ENCODE data around the gene DNASE1L2. TPM values are rescaled to one million over a fixed set of nuclear protein-coding genes. Genes with fewer than 3 reads are reported as not detected.
A peak's percentile ranks its signal among the peaks of the same experiment; 100 is the strongest.

Gene DNASE1L2
- total RNA-seq, 2 experiments from 2014 or later, result 0.33 to 0.62 TPM

DNA sequence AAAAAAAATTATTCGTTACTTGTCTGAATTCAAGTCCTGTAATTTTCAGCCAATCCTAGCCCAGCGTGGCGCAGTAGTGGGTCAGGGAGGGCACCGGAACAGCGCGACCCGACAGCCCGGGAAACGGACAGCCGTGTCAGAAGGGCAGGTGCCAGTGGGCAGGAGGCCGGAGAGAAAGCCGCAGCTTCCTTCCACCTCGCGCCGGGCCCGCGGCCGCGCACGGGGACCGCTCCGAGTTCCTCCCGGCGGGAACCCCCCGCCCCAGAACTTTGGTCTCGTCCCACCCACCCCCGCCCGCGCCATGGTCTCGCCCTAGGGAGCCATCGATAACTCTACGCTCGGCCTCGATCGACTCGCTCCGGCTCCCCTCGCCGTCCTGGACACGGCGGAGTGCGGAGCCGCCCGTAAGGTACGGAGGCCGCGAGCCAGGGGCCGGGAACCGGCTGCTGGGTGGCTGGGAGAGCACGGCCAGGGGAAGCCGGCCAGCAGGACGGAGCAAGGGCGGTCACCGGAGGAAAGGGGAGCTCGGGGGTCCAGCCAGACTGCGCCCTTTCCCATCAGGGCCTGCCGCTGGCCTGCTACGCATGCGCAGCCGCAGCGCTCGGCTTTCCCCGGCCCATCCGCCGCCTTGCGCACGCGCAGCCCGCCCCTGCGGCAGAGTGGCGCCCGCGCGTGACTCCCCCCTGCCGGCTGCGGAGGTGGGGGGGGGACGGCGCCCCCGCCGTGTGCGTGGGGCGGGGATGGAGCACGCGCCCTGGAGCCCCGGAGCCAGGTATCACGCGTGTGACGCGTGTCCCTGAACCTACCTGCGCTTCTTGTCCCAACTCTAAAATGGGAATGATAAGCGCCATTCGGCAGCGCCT is 30.9 kb upstream of the DNASE1L2 start, which contains the start of gene MLST8:
TSS of gene MLST8 (plus strand) at position 351 of the 863 bp plus-strand sequence. CDS start 632 bp downstream, outside the sequence.
- DNase-seq, result peak; percentile 86
- Mint-ChIP-seq H3K27ac (peak within 1 kb of the TSS; percentile 85), H3K4me3 (peak within 1 kb of the TSS; percentile 78), H3K4me1 (ENCODE audit: low read depth) (peaks cover 22% of the 10 kb centered on the region), H3K27me3 (ENCODE audit: low read depth) (no peaks in the 10 kb centered on the region), H3K9me3 (no peaks in the 10 kb centered on the region), H3K36me3 (ENCODE audit: low read depth) (peaks cover 13% of the 10 kb centered on the region)
- intact Hi-C loops (cut with micrococcal nuclease), result loop anchor here (1.0 kb wide), 4 partner anchors 10 to 50 kb away; partner anchors contain the start of genes E4F1, ECI1 and TRAF7
- CTCF ChIA-PET, result interaction anchor here (0.6 to 1.5 kb wide), 2 partner anchors 11 to 76 kb away, joined by 4 to 5 read pairs; no protein-coding TSS in a partner anchor

DNA sequence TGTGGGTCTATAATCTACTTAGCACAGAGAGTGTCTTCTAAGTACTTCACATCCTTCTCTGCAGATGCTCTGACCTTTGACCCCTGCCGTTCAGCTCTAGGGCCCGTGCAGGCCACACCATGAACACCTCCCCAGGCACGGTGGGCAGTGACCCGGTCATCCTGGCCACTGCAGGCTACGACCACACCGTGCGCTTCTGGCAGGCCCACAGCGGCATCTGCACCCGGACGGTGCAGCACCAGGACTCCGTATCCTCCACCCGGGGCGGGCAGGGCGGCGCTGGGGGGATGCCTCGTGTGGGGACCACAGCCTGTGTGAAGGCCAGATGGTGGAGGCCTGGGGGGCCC is 30.3 kb upstream of the DNASE1L2 start:
- H3K9me3 Mint-ChIP-seq, result no peaks in the 10 kb centered on the region
- intact Hi-C loops (cut with micrococcal nuclease), result loop anchor here (1.0 kb wide), 4 partner anchors 9 to 51 kb away; partner anchors contain the start of genes E4F1, ECI1 and TRAF7
- H3K4me3 Mint-ChIP-seq, result peak overlapping the region; percentile 78
- CTCF ChIA-PET, result interaction anchor here (1.5 kb wide), 1 partner anchor 11 kb away, joined by 5 read pairs; no protein-coding TSS in a partner anchor
- H3K27me3 Mint-ChIP-seq (ENCODE audit: low read depth), result no peaks in the 10 kb centered on the region
- H3K27ac Mint-ChIP-seq, result peak overlapping the region; percentile 48
- H3K36me3 Mint-ChIP-seq (ENCODE audit: low read depth), result peaks cover 13% of the 10 kb centered on the region
- DNase-seq, result no peak
- peaks cover 22% of the 10 kb centered on the region for H3K4me1 Mint-ChIP-seq (ENCODE audit: low read depth)

- Mint-ChIP-seq H3K4me1 (ENCODE audit: low read depth) (peaks cover 22% of the 10 kb centered on the region), H3K9me3 (no peaks in the 10 kb centered on the region), H3K4me3 (peak overlapping the region; percentile 78), H3K36me3 (ENCODE audit: low read depth) (peaks cover 13% of the 10 kb centered on the region), H3K27ac (peak overlapping the region; percentile 48), H3K27me3 (ENCODE audit: low read depth) (no peaks in the 10 kb centered on the region)
- CTCF ChIA-PET, result no interaction called here
- DNase-seq, result no peak
- intact Hi-C loops (cut with micrococcal nuclease), result no loop called here
Measured at GRCh38 chr16:2206420-2206779, 29.8 kb upstream of the DNASE1L2 start.

DNA sequence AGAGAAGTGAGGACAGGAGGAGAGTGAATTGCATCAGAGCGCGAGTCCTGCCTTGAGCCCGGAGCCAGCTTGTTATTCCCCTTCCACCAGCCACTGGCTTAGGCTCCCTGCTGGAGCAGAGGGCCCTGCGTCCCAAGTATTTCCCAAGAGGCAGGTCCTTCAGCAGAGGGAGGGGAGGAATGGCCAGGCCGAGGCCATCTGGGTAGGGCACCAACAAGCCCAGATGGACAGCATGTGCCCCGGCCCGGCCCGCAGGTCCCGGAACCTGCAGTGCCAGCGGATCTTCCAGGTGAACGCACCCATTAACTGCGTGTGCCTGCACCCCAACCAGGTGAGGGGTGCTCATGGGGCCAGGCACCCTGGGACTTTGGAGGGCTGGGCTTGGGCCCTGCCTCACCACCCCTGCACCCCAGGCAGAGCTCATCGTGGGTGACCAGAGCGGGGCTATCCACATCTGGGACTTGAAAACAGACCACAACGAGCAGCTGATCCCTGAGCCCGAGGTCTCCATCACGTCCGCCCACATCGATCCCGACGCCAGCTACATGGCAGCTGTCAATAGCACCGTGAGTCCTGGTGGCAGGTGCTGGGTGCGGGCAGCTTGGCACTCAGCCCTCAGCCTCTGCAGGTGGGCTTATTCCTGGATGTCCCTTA is 29.3 kb upstream of the DNASE1L2 start:
- intact Hi-C loops (cut with micrococcal nuclease), result no loop called here
- no peak for DNase-seq
- CTCF ChIA-PET, result no interaction called here
- no peaks in the 10 kb centered on the region for H3K9me3 Mint-ChIP-seq
- H3K27me3 Mint-ChIP-seq (ENCODE audit: low read depth), result no peaks in the 10 kb centered on the region
- peaks cover 14% of the 10 kb centered on the region for H3K36me3 Mint-ChIP-seq (ENCODE audit: low read depth)
- H3K4me1 Mint-ChIP-seq (ENCODE audit: low read depth), result peaks cover 24% of the 10 kb centered on the region
- peak overlapping the region; percentile 48 for H3K27ac Mint-ChIP-seq
- peak overlapping the region; percentile 78 for H3K4me3 Mint-ChIP-seq

GRCh38 chr16:2207872-2208271 is 28.4 kb upstream of the DNASE1L2 start:
- CTCF ChIA-PET, result no interaction called here
- Mint-ChIP-seq H3K4me1 (ENCODE audit: low read depth) (peaks cover 31% of the 10 kb centered on the region), H3K9me3 (no peaks in the 10 kb centered on the region), H3K27me3 (ENCODE audit: low read depth) (no peaks in the 10 kb centered on the region), H3K36me3 (ENCODE audit: low read depth) (peaks cover 20% of the 10 kb centered on the region), H3K4me3 (peak overlapping the region; percentile 78), H3K27ac (no peak overlapping the region)
- intact Hi-C loops (cut with micrococcal nuclease), result no loop called here
- DNase-seq, result no peak

DNA sequence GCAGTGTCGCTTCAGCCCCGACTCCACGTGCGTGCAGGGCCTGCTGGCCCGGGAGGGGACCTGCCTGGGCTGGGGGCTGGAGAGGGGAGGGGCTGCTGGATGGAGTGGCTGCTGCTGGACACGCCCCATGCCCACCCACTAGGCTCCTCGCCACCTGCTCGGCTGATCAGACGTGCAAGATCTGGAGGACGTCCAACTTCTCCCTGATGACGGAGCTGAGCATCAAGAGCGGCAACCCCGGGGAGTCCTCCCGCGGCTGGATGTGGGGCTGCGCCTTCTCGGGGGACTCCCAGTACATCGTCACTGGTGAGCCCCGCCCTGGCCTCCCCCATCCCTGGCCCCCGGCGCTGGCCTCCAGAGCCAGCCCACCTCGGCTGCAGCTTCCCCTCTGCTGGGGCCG is 27.9 kb upstream of the DNASE1L2 start:
- Mint-ChIP-seq H3K27me3 (ENCODE audit: low read depth) (no peaks in the 10 kb centered on the region), H3K27ac (no peak overlapping the region), H3K4me3 (no peak overlapping the region), H3K9me3 (no peaks in the 10 kb centered on the region), H3K4me1 (ENCODE audit: low read depth) (peaks cover 35% of the 10 kb centered on the region), H3K36me3 (ENCODE audit: low read depth) (peaks cover 23% of the 10 kb centered on the region)
- DNase-seq, result no peak
- intact Hi-C loops (cut with micrococcal nuclease), result no loop called here
- CTCF ChIA-PET, result no interaction called here

DNA sequence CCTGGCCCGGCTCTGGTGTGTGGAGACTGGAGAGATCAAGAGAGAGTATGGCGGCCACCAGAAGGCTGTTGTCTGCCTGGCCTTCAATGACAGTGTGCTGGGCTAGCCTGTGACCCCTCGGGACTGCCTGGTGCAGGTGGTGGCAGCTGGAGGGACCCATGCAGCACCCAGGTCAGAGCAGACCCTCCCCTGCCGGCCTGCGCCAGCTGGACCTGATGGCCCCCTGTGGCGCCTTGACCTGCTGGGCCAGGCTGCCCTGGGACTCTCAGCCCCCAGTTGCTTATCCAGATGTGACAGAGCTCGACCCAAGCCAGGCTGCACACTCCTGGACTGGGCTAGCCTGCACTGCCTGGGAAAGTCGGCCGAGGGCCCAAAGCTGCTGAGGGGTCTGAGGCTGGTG is 27.5 kb upstream of the DNASE1L2 start:
- peaks cover 38% of the 10 kb centered on the region for H3K4me1 Mint-ChIP-seq (ENCODE audit: low read depth)
- H3K9me3 Mint-ChIP-seq, result no peaks in the 10 kb centered on the region
- H3K4me3 Mint-ChIP-seq, result no peak overlapping the region
- intact Hi-C loops (cut with micrococcal nuclease), result no loop called here
- peaks cover 26% of the 10 kb centered on the region for H3K36me3 Mint-ChIP-seq (ENCODE audit: low read depth)
- DNase-seq, result no peak
- CTCF ChIA-PET, result no interaction called here
- no peaks in the 10 kb centered on the region for H3K27me3 Mint-ChIP-seq (ENCODE audit: low read depth)
- no peak overlapping the region for H3K27ac Mint-ChIP-seq

DNA sequence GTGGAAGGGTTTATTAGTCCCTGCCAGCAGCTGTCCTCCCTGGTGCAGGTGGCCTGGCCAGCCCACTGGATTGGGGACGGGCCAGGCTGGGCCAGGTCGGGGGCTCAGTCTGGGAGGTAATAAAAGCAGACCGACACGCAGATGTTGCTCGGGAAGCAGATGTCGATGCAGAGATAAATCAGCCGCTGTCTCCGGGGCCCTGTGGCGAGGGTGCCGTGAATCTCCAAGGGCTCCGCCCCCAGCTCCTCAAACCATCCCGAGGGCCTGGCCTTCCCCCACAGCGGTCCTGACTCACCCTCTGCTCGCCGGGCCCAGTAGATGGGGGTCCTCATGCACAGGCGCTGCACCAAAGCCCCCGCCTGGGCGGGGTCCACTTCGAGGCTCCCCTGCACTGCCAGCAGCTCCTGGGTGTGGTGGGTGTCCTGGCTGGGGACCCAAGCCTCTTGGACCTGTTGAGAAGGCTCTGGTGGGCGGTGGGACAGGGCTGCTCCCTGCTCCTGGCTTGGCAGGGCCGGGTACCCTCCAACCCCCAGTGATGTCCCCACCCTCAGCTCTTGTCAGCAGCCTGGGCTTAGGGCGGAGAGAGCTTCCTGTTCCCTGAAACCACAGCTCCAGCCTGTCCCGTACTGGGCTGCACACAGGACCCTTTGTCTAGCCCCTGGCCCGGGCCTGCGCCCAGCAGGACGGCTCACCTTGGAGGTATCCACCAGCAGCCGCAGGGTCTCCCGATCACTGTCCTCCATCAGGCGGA is 26.8 kb upstream of the DNASE1L2 start:
- intact Hi-C loops (cut with micrococcal nuclease), result loop anchor here (10.0 kb wide), 1 partner anchor 215 kb away; the partner anchor contains the start of gene CCNF

DNA sequence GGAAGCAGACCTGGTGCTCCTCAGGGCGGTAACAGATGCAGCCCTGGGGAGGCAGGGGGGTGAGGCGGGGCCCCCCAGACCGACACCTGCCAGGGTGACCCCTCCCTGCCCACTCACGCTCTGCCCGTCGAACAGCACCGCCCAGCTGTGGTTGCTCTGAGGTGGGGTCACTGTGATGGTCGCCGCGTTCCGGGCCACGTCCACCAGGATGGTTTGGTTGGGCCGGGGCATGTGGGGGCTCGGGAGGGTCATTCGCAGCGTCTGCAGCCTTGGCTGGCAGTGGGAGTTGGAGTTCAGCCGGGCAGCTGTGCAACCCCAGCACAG is 26.3 kb upstream of the DNASE1L2 start:
- Mint-ChIP-seq H3K27me3 (ENCODE audit: low read depth) (no peaks in the 10 kb centered on the region), H3K9me3 (no peaks in the 10 kb centered on the region), H3K27ac (no peak overlapping the region), H3K4me1 (ENCODE audit: low read depth) (peaks cover 32% of the 10 kb centered on the region), H3K4me3 (no peak overlapping the region), H3K36me3 (ENCODE audit: low read depth) (peaks cover 26% of the 10 kb centered on the region)
- CTCF ChIA-PET, result no interaction called here
- intact Hi-C loops (cut with micrococcal nuclease), result loop anchor here (10.0 kb wide), 1 partner anchor 215 kb away; the partner anchor contains the start of gene CCNF
- DNase-seq, result no peak

More for the DNA sequence above, 26.8 kb upstream of the DNASE1L2 start:
- DNase-seq, result no peak
- no peak overlapping the region for H3K4me3 Mint-ChIP-seq
- H3K27ac Mint-ChIP-seq, result no peak overlapping the region
- H3K36me3 Mint-ChIP-seq (ENCODE audit: low read depth), result peaks cover 26% of the 10 kb centered on the region
- no peaks in the 10 kb centered on the region for H3K27me3 Mint-ChIP-seq (ENCODE audit: low read depth)
- CTCF ChIA-PET, result no interaction called here
- no peaks in the 10 kb centered on the region for H3K9me3 Mint-ChIP-seq
- H3K4me1 Mint-ChIP-seq (ENCODE audit: low read depth), result peaks cover 36% of the 10 kb centered on the region

DNA sequence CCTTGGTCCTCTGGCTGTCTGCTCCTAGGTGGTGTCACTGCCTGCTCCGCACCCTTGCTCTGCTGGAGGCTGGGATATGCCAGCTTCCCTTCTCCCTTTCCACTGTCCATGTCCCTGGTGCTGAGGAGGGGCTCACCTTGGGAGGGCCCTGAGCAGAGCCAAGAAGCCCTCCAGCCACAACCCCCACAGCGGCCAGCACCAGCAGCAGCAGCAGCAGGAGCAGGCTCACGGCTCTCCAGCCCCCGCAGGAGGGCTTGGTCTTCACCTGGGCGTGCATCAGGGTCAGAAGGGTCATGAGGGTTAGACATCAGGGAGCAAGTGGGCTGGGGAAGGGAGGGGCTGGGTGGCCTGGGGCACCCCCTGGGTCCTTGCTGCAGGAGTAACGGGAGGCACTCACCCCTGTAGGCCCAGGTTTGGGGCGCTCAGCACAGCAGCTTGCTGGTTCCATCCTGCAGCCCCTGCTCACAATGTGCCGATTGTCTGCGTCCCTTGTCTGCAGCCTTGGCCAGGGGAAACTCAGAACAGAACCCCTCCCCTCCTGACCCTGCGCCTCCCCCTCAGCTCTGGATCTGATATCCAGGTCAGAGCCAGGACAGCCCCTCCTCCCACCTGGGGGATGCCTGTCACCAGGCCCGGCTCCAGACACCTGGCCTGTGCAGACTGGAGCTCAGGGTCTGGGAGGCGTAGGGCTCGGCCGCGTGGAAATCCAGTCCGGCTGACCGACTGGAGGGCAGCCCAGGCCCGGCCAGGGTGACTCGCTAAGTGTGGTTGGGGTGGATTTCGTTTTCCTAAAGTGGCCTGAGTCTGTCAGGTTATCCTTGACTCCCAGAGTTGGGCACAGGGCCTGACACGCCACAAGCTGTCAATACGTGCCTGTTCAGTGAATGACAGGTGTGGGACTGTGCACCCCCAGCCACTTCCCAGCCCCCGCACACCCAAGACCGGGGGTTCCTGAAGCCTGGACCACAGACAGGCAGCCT is 25.6 kb upstream of the DNASE1L2 start, which contains the start of gene BRICD5:
TSS of gene BRICD5 (minus strand) at position 478 of the 980 bp plus-strand sequence. CDS start at position 448, 30 bp downstream.
- H3K27me3 Mint-ChIP-seq (ENCODE audit: low read depth), result no peaks in the 10 kb centered on the region
- peaks cover 32% of the 10 kb centered on the region for H3K4me1 Mint-ChIP-seq (ENCODE audit: low read depth)
- no peak within 1 kb of the TSS for H3K4me3 Mint-ChIP-seq
- no peak for DNase-seq
- intact Hi-C loops (cut with micrococcal nuclease), result loop anchor here (10.0 kb wide), 1 partner anchor 214 kb away; the partner anchor contains the start of gene CCNF
- no peak within 1 kb of the TSS for H3K27ac Mint-ChIP-seq
- CTCF ChIA-PET, result no interaction called here
- no peaks in the 10 kb centered on the region for H3K9me3 Mint-ChIP-seq
- peaks cover 26% of the 10 kb centered on the region for H3K36me3 Mint-ChIP-seq (ENCODE audit: low read depth)

DNA sequence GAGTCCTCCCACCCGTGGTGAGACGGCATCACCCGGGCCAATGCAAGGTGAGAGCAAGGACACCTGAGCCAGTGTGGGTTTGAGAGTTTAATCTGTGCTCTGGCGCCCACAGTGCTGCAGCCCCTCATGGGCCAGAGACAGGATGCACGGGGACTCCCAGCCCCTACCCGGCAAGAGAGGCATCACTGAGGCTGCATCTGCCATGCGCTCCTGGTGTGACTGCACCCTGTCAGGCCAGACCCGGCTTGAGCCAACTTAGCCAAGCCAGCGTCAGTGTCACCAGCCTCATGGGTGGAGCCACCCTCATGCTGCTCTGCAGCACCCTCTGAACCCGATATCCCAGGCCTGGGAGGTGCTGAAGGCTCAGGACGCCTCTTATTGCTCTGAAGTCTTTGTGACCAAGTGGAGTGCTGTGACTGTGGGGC is 24.3 kb upstream of the DNASE1L2 start:
- CTCF ChIA-PET, result no interaction called here
- peaks cover 30% of the 10 kb centered on the region for H3K4me1 Mint-ChIP-seq (ENCODE audit: low read depth)
- peak overlapping the region; percentile 13 for H3K27ac Mint-ChIP-seq
- no peaks in the 10 kb centered on the region for H3K27me3 Mint-ChIP-seq (ENCODE audit: low read depth)
- peak overlapping the region; percentile 3 for H3K4me3 Mint-ChIP-seq
- intact Hi-C loops (cut with micrococcal nuclease), result loop anchor here (10.0 kb wide), 1 partner anchor 213 kb away; the partner anchor contains the start of gene CCNF
- no peaks in the 10 kb centered on the region for H3K9me3 Mint-ChIP-seq
- no peak for DNase-seq
- H3K36me3 Mint-ChIP-seq (ENCODE audit: low read depth), result peaks cover 21% of the 10 kb centered on the region
